ENCODE results near the gene FN3KRP. TPM values are rescaled to one million over a fixed set of nuclear protein-coding genes. Genes with fewer than 3 reads are reported as not detected.

The FN3KRP gene
- polyA plus RNA-seq, 1 of the 3 experiments (the other 2 are of a cell fraction), result 68.2 TPM

DNA sequence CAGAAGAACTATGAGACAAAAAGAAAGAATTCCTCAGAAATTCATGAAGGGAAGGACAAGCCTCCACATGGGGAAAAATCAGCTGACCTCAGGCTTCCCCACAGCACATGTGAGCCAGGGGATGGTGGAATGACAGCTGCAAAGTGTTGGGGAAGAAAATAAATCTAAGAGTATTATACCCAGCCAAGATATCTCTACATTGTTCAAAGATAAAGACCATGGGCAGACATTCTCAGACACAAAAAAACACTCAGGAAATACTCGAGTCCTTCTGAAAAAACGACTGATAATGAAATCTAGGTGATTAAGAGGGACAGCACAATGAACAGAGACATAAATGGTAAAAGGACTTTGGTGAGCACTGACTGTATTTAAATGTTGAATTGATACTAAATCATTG is 21.9 kb upstream of the FN3KRP start:
- no peaks in the 10 kb centered on the region for H3K9me2 ChIP-seq
- WGBS (ENCODE audit: low lambda C conversion rate), result 15% methylated on average over 2 of the region's 2 CpGs
- H3K4me1 ChIP-seq (ENCODE audit: control insufficient read depth in 1 of 2, insufficient read depth in 2 of 2, low read depth in 1 of 2, low read length in 1 of 2), result peaks cover 0 to 13% of the 10 kb centered on the region in 2 experiments; a peak in 1 of 4 replicates
- peaks cover 0 to 8% of the 10 kb centered on the region in 2 experiments for H3K36me3 ChIP-seq (replicated peaks in 1 of 2; ENCODE audit: control insufficient read depth in 1 of 2, insufficient read depth in 2 of 2, low read length in 1 of 2)
- no peaks in the 10 kb centered on the region for H3F3A ChIP-seq (replicated peaks; ENCODE audit: insufficient read depth)
- CTCF ChIA-PET, result no interaction called here
- H2AFZ ChIP-seq (ENCODE audit: low read depth), result no peak overlapping the region
- TF ChIP-seq MEF2A (IDR thresholded peaks at IDR 0.05; ENCODE audit: borderline replicate concordance, low read depth), result no peak
- no peak for TF ChIP-seq FOXM1 (IDR thresholded peaks at IDR 0.05; ENCODE audit: low read depth)
- no peak for TF ChIP-seq RAD21 (IDR thresholded peaks at IDR 0.05; ENCODE audit: low read length)
- TF ChIP-seq, protein P1, sequence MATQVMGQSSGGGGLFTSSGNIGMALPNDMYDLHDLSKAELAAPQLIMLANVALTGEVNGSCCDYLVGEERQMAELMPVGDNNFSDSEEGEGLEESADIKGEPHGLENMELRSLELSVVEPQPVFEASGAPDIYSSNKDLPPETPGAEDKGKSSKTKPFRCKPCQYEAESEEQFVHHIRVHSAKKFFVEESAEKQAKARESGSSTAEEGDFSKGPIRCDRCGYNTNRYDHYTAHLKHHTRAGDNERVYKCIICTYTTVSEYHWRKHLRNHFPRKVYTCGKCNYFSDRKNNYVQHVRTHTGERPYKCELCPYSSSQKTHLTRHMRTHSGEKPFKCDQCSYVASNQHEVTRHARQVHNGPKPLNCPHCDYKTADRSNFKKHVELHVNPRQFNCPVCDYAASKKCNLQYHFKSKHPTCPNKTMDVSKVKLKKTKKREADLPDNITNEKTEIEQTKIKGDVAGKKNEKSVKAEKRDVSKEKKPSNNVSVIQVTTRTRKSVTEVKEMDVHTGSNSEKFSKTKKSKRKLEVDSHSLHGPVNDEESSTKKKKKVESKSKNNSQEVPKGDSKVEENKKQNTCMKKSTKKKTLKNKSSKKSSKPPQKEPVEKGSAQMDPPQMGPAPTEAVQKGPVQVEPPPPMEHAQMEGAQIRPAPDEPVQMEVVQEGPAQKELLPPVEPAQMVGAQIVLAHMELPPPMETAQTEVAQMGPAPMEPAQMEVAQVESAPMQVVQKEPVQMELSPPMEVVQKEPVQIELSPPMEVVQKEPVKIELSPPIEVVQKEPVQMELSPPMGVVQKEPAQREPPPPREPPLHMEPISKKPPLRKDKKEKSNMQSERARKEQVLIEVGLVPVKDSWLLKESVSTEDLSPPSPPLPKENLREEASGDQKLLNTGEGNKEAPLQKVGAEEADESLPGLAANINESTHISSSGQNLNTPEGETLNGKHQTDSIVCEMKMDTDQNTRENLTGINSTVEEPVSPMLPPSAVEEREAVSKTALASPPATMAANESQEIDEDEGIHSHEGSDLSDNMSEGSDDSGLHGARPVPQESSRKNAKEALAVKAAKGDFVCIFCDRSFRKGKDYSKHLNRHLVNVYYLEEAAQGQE (IDR thresholded peaks at IDR 0.05; ENCODE audit: low read depth, low read length), result no peak
- TF ChIP-seq, protein P2, sequence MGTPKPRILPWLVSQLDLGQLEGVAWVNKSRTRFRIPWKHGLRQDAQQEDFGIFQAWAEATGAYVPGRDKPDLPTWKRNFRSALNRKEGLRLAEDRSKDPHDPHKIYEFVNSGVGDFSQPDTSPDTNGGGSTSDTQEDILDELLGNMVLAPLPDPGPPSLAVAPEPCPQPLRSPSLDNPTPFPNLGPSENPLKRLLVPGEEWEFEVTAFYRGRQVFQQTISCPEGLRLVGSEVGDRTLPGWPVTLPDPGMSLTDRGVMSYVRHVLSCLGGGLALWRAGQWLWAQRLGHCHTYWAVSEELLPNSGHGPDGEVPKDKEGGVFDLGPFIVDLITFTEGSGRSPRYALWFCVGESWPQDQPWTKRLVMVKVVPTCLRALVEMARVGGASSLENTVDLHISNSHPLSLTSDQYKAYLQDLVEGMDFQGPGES (IDR thresholded peaks at IDR 0.05; ENCODE audit: low read depth, low read length), result no peak
- TF ChIP-seq SIN3A (IDR thresholded peaks at IDR 0.05; ENCODE audit: borderline replicate concordance, low read depth, low read length), result no peak
- no peak for TF ChIP-seq MXI1 (IDR thresholded peaks at IDR 0.05; ENCODE audit: low read depth, low read length)
- TF ChIP-seq POLR2AphosphoS5 (IDR thresholded peaks at IDR 0.05; ENCODE audit: low read depth, low read length), result no peak
- no peak for TF ChIP-seq RCOR1 (IDR thresholded peaks at IDR 0.05; ENCODE audit: low read length)
- TF ChIP-seq, protein P3, sequence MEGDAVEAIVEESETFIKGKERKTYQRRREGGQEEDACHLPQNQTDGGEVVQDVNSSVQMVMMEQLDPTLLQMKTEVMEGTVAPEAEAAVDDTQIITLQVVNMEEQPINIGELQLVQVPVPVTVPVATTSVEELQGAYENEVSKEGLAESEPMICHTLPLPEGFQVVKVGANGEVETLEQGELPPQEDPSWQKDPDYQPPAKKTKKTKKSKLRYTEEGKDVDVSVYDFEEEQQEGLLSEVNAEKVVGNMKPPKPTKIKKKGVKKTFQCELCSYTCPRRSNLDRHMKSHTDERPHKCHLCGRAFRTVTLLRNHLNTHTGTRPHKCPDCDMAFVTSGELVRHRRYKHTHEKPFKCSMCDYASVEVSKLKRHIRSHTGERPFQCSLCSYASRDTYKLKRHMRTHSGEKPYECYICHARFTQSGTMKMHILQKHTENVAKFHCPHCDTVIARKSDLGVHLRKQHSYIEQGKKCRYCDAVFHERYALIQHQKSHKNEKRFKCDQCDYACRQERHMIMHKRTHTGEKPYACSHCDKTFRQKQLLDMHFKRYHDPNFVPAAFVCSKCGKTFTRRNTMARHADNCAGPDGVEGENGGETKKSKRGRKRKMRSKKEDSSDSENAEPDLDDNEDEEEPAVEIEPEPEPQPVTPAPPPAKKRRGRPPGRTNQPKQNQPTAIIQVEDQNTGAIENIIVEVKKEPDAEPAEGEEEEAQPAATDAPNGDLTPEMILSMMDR (IDR thresholded peaks at IDR 0.05), result no peak
- no peak for TF ChIP-seq GATA2 (CRISPR knock-in tag; IDR thresholded peaks at IDR 0.05)
- TF ChIP-seq JUND (IDR thresholded peaks at IDR 0.05), result no peak
- no peak for TF ChIP-seq FOXJ3 (CRISPR knock-in tag; IDR thresholded peaks at IDR 0.05)
- TF ChIP-seq TEAD4 (IDR thresholded peaks at IDR 0.05; ENCODE audit: borderline replicate concordance, insufficient read depth), result no peak
- TF ChIP-seq, protein P4, sequence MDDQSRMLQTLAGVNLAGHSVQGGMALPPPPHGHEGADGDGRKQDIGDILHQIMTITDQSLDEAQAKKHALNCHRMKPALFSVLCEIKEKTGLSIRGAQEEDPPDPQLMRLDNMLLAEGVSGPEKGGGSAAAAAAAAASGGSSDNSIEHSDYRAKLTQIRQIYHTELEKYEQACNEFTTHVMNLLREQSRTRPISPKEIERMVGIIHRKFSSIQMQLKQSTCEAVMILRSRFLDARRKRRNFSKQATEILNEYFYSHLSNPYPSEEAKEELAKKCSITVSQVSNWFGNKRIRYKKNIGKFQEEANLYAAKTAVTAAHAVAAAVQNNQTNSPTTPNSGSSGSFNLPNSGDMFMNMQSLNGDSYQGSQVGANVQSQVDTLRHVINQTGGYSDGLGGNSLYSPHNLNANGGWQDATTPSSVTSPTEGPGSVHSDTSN (IDR thresholded peaks at IDR 0.05), result no peak
- no peak for TF ChIP-seq NRF1 (IDR thresholded peaks at IDR 0.05; ENCODE audit: low read depth, low read length)
- TF ChIP-seq, protein P5, sequence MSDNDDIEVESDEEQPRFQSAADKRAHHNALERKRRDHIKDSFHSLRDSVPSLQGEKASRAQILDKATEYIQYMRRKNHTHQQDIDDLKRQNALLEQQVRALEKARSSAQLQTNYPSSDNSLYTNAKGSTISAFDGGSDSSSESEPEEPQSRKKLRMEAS (IDR thresholded peaks at IDR 0.05; ENCODE audit: low read depth), result no peak
- no peak overlapping the region for H3K9ac ChIP-seq
- DNase-seq, result no peak
- no peak overlapping the region for H3K4me3 ChIP-seq (ENCODE audit: low read depth in 2 of 2, low read length in 1 of 2)
- no peaks in the 10 kb centered on the region for H4K20me1 ChIP-seq (ENCODE audit: insufficient read depth)
- H3K4me2 ChIP-seq, result no peak overlapping the region
- H3K79me2 ChIP-seq (ENCODE audit: insufficient read depth), result 0 out of 2 replicates have a peak, but pooled peaks cover 4% of the 10 kb centered on the region
- no peaks in the 10 kb centered on the region for H3K27me3 ChIP-seq (ENCODE audit: insufficient read depth)
- H3K9me3 ChIP-seq, result no peaks in the 10 kb centered on the region; the same call in 1 of the 2 replicates
- no peak overlapping the region for H3K27ac ChIP-seq (ENCODE audit: low read depth in 2 of 2, low read length in 1 of 2)
- POLR2A ChIA-PET, result no interaction called here

Measured in SK-N-SH (cell line).